Mesodermal cell (in vitro differentiated cells): ENCODE results near the gene CCDC88B.
A peak's percentile ranks its signal among the peaks of the same experiment; 100 is the strongest.

ENCODE experiments used
- H3K27ac ChIP-seq: 2 replicates; pipeline ENCODE4 v1.7.0; 2013; ENCODE audit warnings: mild to moderate bottlenecking, low read depth, low read length, moderate library complexity; ENCODE audit not compliant: severe bottlenecking
- H3K36me3 ChIP-seq: 2 replicates; pipeline ENCODE4 v1.7.1; 2013; ENCODE audit warnings: mild to moderate bottlenecking, low read length, moderate library complexity; ENCODE audit not compliant: control insufficient read depth, insufficient read depth
- H3K4me1 ChIP-seq: one replicate; pipeline ENCODE4 v1.7.1; 2013; ENCODE audit warnings: mild to moderate bottlenecking, low read length; ENCODE audit not compliant: insufficient read depth, control insufficient read depth, poor library complexity, severe bottlenecking
- H3K4me3 ChIP-seq: 2 replicates; pipeline ENCODE4 v1.7.0; 2013; ENCODE audit warnings: low read length, control low read depth, mild to moderate bottlenecking; ENCODE audit not compliant: insufficient read depth, poor library complexity, severe bottlenecking; ENCODE audit errors: extremely low read depth
- H3K9me3 ChIP-seq: 2 replicates; pipeline ENCODE4 v1.7.1; 2013; ENCODE audit warnings: mild to moderate bottlenecking, low read length, moderate library complexity; ENCODE audit not compliant: control insufficient read depth
- WGBS, 2 experiments: methylation state at CpG; one replicate each; pipeline ENCODE4 v1.1.5; 2013; ENCODE audit warnings: missing lambda C conversion rate in 2 of 2; ENCODE audit not compliant: insufficient coverage in 2 of 2; 5-methylcytosine and 5-hydroxymethylcytosine counted together

Gene CCDC88B

DNA sequence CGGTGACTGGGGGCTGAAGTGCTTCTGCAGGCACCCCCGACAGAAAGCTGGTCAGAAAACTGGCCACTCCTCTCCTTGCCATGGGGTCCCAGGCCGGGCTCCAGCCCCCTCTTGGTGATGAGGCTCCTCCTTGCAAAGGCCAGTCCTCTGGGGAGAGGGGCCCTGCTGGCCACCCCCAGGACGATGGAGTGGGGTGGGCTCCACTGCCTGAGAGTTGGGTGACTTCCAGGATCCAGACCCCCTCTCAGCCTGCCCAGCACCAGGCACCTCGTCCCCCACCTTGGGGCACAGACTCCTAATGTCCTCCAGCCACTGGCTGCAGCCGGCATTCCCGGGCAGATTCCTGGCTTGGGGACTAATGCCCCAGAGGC lies 18.5 kb downstream of the CCDC88B start:
- Histone ChIP-seq H3K27ac (peak overlapping the region; percentile 73), H3K4me3 (peak overlapping the region; percentile 69), H3K36me3 (peaks cover 36% of the 10 kb centered on the region), H3K4me1 (peaks cover 32% of the 10 kb centered on the region), H3K9me3 (no peaks in the 10 kb centered on the region)
- WGBS, 2 experiments: 30 to 35% methylated on average over 6 to 7 of the region's 7 CpGs

DNA sequence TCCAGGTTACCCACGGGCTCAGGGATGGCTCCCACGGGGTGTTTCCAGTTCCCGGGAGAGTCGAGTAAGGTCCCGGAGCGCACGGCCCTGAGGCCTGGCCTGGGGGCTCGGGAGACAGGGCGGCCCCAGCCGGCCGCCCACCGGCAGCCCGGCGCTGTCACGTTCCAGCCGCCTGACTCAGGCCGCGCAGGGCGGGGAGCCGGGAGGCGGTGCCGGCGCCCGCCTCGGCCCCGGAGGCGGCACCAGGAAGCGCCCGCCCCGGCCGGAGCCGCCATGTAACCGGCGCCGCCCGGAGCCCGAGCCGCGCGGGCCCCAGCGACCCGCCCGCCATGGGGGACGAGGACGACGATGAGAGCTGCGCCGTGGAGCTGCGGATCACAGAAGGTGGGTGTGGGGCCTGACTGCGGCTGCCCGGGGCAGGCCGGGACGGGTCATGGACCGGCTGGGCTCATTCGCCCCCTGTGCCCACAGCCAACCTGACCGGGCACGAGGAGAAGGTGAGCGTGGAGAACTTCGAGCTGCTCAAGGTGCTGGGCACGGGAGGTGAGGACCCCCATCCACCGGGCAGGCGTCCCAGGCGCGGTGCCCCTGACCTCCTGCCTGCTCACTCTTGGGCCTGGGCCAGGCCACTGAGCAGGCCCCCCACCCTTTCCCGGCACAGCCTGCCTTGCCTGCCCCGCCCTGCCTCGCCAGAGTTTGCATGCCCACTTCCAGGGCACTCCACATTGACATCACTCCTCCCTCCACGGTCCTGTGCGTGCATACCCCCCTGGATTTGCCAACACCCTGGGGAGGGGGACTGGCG lies 19.1 kb downstream of the CCDC88B start, which contains the start of gene RPS6KA4:
RPS6KA4 (plus strand) TSS at position 256 of the 805 bp plus-strand sequence; CDS start at position 330, 74 bp downstream.
- WGBS, 2 experiments: 0 to 1% methylated on average over 55 to 61 of the region's 70 CpGs
- Histone ChIP-seq H3K9me3 (no peaks in the 10 kb centered on the region), H3K4me3 (peak within 1 kb of the TSS; percentile 69), H3K4me1 (peaks cover 32% of the 10 kb centered on the region), H3K36me3 (peaks cover 42% of the 10 kb centered on the region), H3K27ac (peak within 1 kb of the TSS; percentile 73)

DNA sequence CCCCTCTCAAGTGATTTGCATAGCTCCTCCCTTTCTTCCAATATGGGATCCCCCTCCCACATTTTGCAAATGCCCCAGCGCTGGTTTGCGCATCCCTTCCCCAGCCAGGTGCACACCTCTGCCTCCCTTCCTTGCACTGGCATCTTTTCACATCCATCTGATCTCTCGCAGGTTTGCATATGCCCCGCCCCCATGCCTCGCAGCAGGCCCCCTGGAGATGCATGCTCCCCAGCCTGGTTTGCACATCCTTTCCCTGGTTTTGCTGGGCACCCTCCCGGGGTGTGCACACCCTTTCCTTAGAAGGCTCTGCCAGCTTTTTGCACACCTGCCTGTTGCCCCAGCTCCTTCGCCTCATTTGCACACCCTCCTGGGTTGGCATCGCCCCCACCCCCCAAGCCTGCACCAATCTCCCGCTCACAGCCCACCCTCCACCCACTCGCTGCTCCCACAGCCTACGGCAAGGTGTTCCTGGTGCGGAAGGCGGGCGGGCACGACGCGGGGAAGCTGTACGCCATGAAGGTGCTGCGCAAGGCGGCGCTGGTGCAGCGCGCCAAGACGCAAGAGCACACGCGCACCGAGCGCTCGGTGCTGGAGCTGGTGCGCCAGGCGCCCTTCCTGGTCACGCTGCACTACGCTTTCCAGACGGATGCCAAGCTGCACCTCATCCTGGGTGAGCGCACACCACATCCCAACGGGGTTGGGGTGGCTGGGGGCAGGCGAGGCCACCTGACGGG lies 19.9 kb downstream of the CCDC88B start:
- Histone ChIP-seq H3K9me3 (no peaks in the 10 kb centered on the region), H3K27ac (no peak overlapping the region), H3K4me1 (peaks cover 32% of the 10 kb centered on the region), H3K4me3 (peak overlapping the region; percentile 69), H3K36me3 (peaks cover 50% of the 10 kb centered on the region)
- WGBS, 2 experiments: 81 to 89% methylated on average over 31 to 37 of the region's 38 CpGs

DNA sequence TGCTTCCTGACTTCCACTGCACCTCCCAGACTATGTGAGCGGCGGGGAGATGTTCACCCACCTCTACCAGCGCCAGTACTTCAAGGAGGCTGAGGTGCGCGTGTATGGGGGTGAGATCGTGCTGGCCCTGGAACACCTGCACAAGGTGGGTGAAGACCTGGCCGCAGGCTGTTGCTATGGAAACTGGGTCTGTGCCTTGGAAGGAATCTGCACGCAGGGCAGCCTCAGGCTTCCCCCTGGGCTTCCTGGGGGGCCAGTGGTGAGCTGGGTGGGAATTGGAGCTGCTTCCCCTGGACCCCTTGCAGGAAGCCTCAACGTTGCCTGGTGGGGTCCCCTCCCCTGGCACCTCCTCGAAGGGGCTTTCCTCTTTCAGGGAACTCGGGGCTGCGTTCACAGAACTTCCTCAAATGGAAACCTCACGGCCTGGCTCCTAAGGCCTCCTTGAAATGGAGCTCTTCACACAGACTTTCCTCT lies 20.5 kb downstream of the CCDC88B start:
- peaks cover 56% of the 10 kb centered on the region for H3K36me3 ChIP-seq
- peaks cover 27% of the 10 kb centered on the region for H3K4me1 ChIP-seq
- H3K9me3 ChIP-seq: no peaks in the 10 kb centered on the region
- WGBS, 2 experiments: 92 to 96% methylated on average over 10 to 11 of the region's 13 CpGs
- H3K27ac ChIP-seq: no peak overlapping the region
- H3K4me3 ChIP-seq: no peak overlapping the region

DNA sequence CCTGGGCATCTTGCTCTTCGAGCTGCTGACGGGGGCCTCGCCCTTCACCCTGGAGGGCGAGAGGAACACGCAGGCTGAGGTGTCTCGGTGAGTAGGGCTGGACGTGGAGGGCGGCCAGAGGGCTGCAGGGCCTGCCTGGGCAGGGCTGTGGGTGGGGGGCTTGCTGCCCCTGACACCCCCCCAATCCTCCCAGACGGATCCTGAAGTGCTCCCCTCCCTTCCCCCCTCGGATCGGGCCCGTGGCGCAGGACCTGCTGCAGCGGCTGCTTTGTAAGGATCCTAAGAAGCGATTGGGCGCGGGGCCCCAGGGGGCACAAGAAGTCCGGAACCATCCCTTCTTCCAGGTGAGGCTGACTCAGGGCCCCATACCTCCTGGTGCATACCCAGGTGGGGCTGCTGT lies 21.7 kb downstream of the CCDC88B start:
- Histone ChIP-seq H3K36me3 (peaks cover 67% of the 10 kb centered on the region), H3K27ac (no peak overlapping the region), H3K4me3 (no peak overlapping the region), H3K9me3 (no peaks in the 10 kb centered on the region), H3K4me1 (peaks cover 25% of the 10 kb centered on the region)
- WGBS, 2 experiments: 97 to 98% methylated on average over 5 to 10 of the region's 18 CpGs

DNA sequence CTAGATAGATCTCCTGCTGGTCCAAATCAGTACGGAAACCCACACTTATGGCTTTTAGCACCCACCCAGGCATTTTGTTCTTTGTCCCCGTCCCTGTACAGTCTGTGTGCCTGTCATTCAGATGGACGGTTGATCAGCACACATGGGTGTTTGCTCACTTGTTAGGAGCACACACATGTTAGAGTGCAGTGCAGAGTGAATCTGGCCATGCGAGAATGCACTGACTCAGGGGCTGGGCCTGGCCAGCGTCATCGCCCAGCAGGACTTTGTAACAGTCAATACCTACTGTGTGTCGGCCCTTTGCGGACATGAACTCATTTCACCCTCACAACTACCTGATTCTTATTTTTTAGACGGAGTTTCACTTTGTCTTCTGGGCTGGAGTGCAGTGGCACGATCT lies 22.3 kb downstream of the CCDC88B start:
- 88 to 95% methylated on average over 10 of the region's 10 CpGs for WGBS, 2 experiments
- H3K27ac ChIP-seq: no peak overlapping the region
- H3K9me3 ChIP-seq: no peaks in the 10 kb centered on the region
- H3K36me3 ChIP-seq: peaks cover 73% of the 10 kb centered on the region
- H3K4me1 ChIP-seq: peaks cover 18% of the 10 kb centered on the region
- H3K4me3 ChIP-seq: no peak overlapping the region

DNA sequence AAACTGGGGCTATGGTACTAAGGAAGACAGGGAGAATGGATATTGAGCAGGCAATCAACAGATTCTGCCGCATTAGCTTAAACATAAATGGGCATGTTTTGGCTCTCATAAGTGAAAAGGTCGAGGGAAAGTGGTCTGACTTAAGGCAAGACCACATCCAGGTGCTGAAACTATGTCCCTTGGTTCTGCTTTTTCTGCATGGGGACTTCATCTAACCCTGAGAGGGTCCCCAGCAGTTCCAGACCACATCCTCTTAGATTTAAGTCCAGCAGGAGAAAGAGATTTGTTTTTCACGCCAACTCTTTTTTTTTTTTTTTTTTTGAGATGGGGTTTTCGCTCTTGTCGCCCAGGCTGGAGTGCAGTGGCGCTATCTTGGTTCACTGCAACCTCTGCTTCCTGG lies 24.4 kb downstream of the CCDC88B start:
- Histone ChIP-seq H3K27ac (no peak overlapping the region), H3K9me3 (no peaks in the 10 kb centered on the region), H3K36me3 (peaks cover 90% of the 10 kb centered on the region), H3K4me3 (no peak overlapping the region), H3K4me1 (peaks cover 4% of the 10 kb centered on the region)
- 88 to 98% methylated on average over 2 to 4 of the region's 6 CpGs for WGBS, 2 experiments

DNA sequence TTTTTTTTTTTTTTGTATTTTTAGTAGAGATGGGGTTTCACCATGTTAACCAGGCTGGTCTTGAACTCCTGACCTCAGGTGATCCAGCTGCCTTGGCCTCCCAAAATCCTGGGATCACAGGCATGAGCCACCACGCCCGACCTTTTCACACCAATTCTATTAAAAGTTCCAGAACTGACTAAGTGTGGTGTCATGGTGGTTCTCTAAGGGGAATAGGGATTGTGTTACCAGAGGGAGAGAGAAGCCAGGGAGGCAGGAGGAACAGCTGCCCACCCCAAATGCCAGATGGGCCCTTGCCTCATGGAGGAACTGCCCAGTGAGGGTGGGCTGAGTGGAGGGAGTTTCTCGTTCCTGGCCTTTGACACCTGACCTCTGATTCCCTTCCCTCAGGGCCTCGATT lies 24.9 kb downstream of the CCDC88B start:
- Histone ChIP-seq H3K36me3 (peaks cover 89% of the 10 kb centered on the region), H3K27ac (no peak overlapping the region), H3K4me1 (peaks cover 4% of the 10 kb centered on the region), H3K9me3 (no peaks in the 10 kb centered on the region), H3K4me3 (no peak overlapping the region)
- WGBS, 2 experiments: 96 to 100% methylated on average over 2 of the region's 4 CpGs

DNA sequence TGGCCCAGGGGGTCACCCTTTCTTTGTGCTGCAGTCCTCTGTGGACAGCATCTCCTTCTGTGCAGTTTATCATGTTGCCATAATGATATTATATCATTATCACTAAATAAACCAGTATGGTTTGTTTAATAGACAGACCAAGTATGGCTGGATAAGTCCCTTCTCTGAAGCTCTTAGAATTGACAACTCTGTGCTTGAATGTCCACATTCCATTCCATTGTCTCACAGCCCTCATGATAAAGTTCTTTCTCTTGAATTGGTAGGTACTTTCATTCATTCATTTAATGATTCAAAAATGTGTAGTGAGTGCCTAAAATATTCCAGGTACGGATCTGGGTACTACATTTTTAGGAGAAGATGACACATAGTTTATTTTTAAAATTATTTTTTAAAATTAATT lies 26.7 kb downstream of the CCDC88B start:
- Histone ChIP-seq H3K4me3 (no peak overlapping the region), H3K4me1 (no peaks in the 10 kb centered on the region), H3K27ac (no peak overlapping the region), H3K9me3 (no peaks in the 10 kb centered on the region), H3K36me3 (peaks cover 87% of the 10 kb centered on the region)
- WGBS, 2 experiments: no CpG with 5 or more reads among the region's 1 CpG

DNA sequence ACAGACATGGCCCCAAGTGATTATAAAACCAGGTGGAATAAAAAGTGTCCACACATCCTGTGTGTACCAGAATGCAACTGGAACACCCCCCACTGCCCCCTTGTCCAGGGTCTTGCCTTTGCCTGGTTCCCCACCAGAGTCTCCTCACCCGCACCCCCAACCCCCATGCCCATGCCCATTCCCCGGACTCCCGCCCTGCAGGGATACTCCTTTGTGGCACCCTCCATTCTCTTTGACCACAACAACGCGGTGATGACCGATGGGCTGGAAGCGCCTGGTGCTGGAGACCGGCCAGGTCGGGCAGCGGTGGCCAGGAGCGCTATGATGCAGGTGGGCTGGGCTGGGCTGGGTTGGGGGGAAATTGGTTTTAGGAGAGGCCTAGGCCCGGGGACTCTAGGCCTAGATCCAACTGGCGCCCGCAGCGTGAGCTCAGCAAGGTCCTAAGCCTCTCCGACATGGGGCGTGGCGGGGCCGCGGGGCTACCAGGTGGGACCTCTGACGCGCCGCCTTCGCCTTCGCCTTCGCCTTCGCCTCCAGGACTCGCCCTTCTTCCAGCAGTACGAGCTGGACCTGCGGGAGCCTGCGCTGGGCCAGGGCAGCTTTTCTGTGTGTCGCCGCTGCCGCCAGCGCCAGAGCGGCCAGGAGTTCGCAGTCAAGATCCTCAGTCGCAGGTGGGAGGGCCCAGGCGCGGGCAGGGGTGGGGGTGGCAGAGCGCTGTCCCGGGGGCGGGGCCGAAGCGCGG lies 28.1 kb downstream of the CCDC88B start:
- Histone ChIP-seq H3K4me1 (no peaks in the 10 kb centered on the region), H3K9me3 (no peaks in the 10 kb centered on the region), H3K4me3 (no peak overlapping the region), H3K27ac (no peak overlapping the region), H3K36me3 (peaks cover 77% of the 10 kb centered on the region)
- WGBS, 2 experiments: 98 to 99% methylated on average over 40 to 45 of the region's 46 CpGs
